Inferior parietal cortex (tissue), 1 donor: ENCODE measurements around the gene HAUS8.

Source experiments
- DNase-seq: peaks from one replicate; pipeline ENCODE4 v3.0.0-alpha.2; 2016; ENCODE audit errors: extremely low spot score

HAUS8 gene

GRCh38 chr19:17075864-17076542 lies 751 bp upstream of the HAUS8 start:
- no peak for DNase-seq

GRCh38 chr19:17074634-17075034 lies 618 bp downstream of the HAUS8 start:
- DNase-seq = no peak

- no peak for DNase-seq
Measured at GRCh38 chr19:17073869-17074633, 1.2 kb downstream of the HAUS8 start.

GRCh38 chr19:17070912-17071311 lies 4.3 kb downstream of the HAUS8 start:
- no peak for DNase-seq

GRCh38 chr19:17070421-17070820 lies 4.8 kb downstream of the HAUS8 start:
- no peak for DNase-seq

- no peak for DNase-seq
Measured at GRCh38 chr19:17069193-17069592, 6.1 kb downstream of the HAUS8 start.

GRCh38 chr19:17063428-17063827 lies 11.8 kb downstream of the HAUS8 start:
- DNase-seq = no peak

GRCh38 chr19:17061691-17062090 lies 13.6 kb downstream of the HAUS8 start:
- no peak for DNase-seq

- DNase-seq = no peak
Measured at GRCh38 chr19:17061205-17061604, 14.0 kb downstream of the HAUS8 start.

GRCh38 chr19:17060802-17061201 lies 14.4 kb downstream of the HAUS8 start:
- no peak for DNase-seq

GRCh38 chr19:17058236-17058635 lies 17.0 kb downstream of the HAUS8 start:
- no peak for DNase-seq

GRCh38 chr19:17055636-17056035 lies 19.6 kb downstream of the HAUS8 start:
- no peak for DNase-seq

- DNase-seq = no peak
Measured at GRCh38 chr19:17054746-17055145, 20.5 kb downstream of the HAUS8 start.

- DNase-seq = peak; percentile 69
Measured at GRCh38 chr19:17052439-17052838, 22.8 kb downstream of the HAUS8 start.

- no peak for DNase-seq
Measured at GRCh38 chr19:17049711-17050280, 25.5 kb downstream of the HAUS8 start.

GRCh38 chr19:17048885-17049453 lies 26.3 kb downstream of the HAUS8 start:
- DNase-seq = no peak

- DNase-seq = no peak
Measured at GRCh38 chr19:17045907-17046502, 29.2 kb downstream of the HAUS8 start.

GRCh38 chr19:17043744-17044143 lies 31.5 kb downstream of the HAUS8 start:
- no peak for DNase-seq

- no peak for DNase-seq
Measured at GRCh38 chr19:17041976-17042375, 33.3 kb downstream of the HAUS8 start.

- DNase-seq = no peak
Measured at GRCh38 chr19:17037966-17038500, 37.2 kb downstream of the HAUS8 start.

GRCh38 chr19:17037184-17037583 lies 38.1 kb downstream of the HAUS8 start:
- no peak for DNase-seq

GRCh38 chr19:17036640-17037039 lies 38.6 kb downstream of the HAUS8 start:
- no peak for DNase-seq
